ENCODE measurements around the gene VPS41.

DNA sequence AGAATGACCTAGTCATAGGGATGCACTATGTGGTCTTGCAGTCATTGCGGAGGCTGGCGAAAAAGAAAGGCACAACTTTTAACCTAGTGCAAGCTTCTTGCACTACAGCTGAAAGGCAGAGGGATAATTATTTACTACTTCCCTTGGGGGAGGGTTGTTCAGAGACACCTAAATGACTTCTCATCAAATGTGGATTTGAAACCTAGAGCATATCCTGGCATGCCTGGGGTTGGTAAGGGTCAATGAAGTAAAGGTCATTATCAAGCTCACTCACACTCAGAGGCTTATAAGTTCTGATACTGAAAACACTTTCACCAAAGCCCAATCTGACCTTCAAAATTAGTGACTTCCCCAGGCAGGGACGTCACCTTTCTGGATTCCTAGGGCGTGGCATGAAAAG is 168.9 kb downstream of the VPS41 start:
- TF ChIP-seq ZNF10 (tag by site-specific recombination; IDR thresholded peaks at IDR 0.05), result no peak
- TF ChIP-seq, protein P1, sequence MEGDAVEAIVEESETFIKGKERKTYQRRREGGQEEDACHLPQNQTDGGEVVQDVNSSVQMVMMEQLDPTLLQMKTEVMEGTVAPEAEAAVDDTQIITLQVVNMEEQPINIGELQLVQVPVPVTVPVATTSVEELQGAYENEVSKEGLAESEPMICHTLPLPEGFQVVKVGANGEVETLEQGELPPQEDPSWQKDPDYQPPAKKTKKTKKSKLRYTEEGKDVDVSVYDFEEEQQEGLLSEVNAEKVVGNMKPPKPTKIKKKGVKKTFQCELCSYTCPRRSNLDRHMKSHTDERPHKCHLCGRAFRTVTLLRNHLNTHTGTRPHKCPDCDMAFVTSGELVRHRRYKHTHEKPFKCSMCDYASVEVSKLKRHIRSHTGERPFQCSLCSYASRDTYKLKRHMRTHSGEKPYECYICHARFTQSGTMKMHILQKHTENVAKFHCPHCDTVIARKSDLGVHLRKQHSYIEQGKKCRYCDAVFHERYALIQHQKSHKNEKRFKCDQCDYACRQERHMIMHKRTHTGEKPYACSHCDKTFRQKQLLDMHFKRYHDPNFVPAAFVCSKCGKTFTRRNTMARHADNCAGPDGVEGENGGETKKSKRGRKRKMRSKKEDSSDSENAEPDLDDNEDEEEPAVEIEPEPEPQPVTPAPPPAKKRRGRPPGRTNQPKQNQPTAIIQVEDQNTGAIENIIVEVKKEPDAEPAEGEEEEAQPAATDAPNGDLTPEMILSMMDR (tag by site-specific recombination; IDR thresholded peaks at IDR 0.05), result no peak
- no peak for TF ChIP-seq ZNF830 (tag by site-specific recombination; IDR thresholded peaks at IDR 0.05; ENCODE audit: low read depth)
- no peak for TF ChIP-seq ZNF350 (tag by site-specific recombination; IDR thresholded peaks at IDR 0.05)
- TF ChIP-seq, protein P2, sequence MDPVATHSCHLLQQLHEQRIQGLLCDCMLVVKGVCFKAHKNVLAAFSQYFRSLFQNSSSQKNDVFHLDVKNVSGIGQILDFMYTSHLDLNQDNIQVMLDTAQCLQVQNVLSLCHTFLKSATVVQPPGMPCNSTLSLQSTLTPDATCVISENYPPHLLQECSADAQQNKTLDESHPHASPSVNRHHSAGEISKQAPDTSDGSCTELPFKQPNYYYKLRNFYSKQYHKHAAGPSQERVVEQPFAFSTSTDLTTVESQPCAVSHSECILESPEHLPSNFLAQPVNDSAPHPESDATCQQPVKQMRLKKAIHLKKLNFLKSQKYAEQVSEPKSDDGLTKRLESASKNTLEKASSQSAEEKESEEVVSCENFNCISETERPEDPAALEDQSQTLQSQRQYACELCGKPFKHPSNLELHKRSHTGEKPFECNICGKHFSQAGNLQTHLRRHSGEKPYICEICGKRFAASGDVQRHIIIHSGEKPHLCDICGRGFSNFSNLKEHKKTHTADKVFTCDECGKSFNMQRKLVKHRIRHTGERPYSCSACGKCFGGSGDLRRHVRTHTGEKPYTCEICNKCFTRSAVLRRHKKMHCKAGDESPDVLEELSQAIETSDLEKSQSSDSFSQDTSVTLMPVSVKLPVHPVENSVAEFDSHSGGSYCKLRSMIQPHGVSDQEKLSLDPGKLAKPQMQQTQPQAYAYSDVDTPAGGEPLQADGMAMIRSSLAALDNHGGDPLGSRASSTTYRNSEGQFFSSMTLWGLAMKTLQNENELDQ (tag by site-specific recombination; IDR thresholded peaks at IDR 0.05; ENCODE audit: low read depth), result no peak
- TF ChIP-seq ZNF174 (tag by site-specific recombination; IDR thresholded peaks at IDR 0.05), result no peak
- TF ChIP-seq ZNF626 (tag by site-specific recombination; IDR thresholded peaks at IDR 0.05), result no peak
- TF ChIP-seq ZNF292 (tag by site-specific recombination; IDR thresholded peaks at IDR 0.05; ENCODE audit: borderline replicate concordance, low read depth), result no peak
- TF ChIP-seq, protein P3, sequence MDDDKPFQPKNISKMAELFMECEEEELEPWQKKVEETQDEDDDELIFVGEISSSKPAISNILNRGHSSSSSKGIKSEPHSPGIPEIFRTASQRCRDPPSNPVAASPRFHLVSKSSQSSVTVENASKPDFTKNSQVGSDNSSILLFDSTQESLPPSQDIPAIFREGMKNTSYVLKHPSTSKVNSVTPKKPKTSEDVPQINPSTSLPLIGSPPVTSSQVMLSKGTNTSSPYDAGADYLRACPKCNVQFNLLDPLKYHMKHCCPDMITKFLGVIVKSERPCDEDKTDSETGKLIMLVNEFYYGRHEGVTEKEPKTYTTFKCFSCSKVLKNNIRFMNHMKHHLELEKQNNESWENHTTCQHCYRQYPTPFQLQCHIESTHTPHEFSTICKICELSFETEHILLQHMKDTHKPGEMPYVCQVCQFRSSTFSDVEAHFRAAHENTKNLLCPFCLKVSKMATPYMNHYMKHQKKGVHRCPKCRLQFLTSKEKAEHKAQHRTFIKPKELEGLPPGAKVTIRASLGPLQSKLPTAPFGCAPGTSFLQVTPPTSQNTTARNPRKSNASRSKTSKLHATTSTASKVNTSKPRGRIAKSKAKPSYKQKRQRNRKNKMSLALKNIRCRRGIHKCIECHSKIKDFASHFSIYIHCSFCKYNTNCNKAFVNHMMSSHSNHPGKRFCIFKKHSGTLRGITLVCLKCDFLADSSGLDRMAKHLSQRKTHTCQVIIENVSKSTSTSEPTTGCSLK (tag by site-specific recombination; IDR thresholded peaks at IDR 0.05), result no peak
- TF ChIP-seq ZNF560 (tag by site-specific recombination; IDR thresholded peaks at IDR 0.05; ENCODE audit: borderline replicate concordance), result no peak
- no peak for TF ChIP-seq ZNF416 (tag by site-specific recombination; IDR thresholded peaks at IDR 0.05)
- TF ChIP-seq ZNF24 (tag by site-specific recombination; IDR thresholded peaks at IDR 0.05), result no peak
- TF ChIP-seq ZBTB17 (tag by site-specific recombination; IDR thresholded peaks at IDR 0.05), result no peak

Data from HEK293 (cell line).